IPS-11a (cell line): ENCODE data around the gene ZC3H12A.

Experiments used
- H3K4me3 ChIP-seq: one replicate; pipeline ENCODE4 v1.5.1; 2013; ENCODE audit warnings: low read depth, low read length, control low read depth

Gene ZC3H12A

DNA sequence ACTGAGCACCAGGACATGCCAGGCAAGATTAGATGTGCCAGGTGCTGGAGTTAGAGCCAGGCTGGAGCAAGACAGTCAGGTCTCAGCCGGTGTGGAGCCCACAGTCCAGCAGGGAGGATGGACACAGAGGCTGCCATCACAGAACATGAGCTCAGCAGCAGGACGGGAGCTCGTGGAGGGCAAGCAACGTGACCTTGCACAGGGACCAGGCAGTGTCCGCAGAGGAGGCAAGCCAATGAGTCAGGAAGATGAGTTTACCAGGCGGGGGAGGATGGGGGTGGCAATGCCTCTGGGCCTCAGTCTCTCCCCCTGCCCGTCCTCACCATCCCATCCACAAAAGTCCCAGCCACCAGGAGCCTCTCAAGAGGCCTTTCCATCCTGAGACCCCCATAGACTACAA, 20.7 kb upstream of the ZC3H12A start:
- no peak overlapping the region for H3K4me3 ChIP-seq

DNA sequence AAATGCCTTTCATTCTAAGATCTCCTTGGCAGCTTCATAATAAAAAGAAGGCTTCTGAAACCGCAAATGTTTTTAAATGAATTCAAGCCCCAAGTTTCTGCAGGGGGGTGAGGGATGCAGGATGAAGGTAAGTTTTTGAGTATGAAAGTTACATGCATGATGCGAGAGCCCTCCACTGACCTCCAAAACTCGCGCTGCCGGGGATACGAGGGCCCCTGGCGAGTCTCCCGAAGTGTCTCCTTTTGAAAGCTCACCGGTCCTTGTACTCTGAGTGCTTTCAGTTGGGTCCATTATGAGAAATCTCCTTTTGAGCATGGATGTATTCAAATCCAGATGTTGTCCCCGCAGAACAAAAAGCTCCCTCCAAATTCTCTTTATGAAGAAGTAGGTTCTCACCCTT, 18.9 kb upstream of the ZC3H12A start:
- no peak overlapping the region for H3K4me3 ChIP-seq

DNA sequence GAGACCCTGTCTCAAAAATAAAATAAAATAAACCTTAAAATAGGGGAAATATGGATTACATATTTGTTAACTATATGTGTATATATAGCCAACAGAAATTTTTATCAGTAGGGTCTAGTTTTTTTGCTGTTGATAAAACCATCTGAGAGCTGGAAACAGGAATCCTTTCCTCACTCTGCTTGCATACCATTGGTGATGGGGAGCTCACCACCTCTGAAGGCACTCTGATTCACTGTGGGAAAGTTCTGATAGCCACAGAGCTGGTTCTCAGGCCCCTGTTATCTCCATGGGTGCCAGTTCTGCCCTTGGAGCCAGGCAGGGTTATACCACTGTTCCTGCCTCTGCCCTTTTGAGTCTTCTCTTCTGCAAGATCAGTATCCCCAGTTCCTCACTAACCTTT, 17.8 kb upstream of the ZC3H12A start:
- H3K4me3 ChIP-seq: no peak overlapping the region

DNA sequence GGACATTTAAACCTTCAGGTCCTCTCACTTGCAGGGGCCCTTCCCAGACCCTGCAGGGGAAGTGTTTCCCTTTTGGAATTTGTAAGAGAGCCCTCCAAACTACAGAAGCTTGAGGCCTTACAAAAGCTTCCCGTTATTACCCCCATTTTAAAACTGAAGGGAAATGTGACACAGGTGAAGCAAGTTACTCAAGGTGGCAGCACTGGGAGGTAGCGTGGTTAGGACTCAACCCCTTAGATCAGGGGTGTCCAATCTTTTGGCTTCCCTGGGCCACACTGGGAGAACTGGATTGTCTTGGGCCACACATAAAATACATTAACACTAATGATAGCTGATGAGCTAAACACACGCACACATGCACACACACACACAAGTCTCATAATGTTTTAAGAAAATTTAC, 15.8 kb upstream of the ZC3H12A start:
- H3K4me3 ChIP-seq: no peak overlapping the region

DNA sequence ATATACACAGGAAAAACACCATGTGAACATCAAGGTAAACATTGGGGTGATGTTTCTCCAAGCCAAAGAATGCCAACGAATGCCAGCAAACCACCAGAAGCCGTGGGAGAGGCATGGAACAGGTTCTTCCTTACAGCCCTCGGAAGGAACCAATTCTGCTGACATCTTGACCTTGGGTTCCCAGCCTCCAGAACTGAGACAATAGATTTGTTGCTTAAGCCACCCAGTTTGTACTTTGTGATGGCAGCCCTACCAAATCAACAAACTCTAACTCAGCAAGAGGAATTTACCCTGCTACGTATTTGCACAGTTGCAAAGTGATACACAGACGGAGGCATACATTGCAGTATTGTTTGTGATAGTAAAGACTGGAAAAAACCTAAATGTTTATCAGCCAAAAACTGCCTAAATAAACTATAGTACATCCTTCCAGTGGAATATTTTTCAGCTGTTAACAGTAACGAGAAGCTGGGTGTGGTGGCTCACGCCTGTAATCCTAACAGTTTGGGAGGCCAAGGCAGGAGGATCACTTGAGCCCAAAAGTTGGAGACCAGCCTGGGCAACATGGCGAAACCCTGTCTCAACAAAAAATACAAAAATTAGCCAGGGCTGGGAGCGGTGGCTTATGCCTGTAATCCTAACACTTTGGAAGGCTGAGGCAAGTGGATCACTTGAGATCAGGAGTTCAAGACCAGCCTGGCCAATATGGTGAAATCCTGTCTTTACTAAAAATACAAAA, 12.5 kb upstream of the ZC3H12A start:
- no peak overlapping the region for H3K4me3 ChIP-seq

DNA sequence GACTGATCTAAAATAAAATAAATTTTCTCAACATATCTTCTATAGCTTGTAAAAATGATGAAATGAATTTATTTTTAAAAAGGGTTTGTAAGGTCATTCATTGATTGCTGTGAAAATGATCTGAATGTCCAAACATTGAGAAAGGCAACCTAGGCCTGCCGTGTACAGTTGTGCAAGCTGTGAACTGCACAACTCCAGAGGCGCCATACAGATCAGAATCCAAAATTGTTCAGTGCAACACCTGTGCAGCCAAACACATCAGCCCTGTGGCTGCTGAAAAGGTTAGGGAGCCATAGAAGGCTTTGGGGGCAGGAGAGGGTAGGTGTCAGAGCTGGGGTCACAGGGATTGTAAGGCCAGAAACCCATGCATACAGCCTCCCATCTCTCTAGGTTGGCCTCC, 9.9 kb upstream of the ZC3H12A start:
- H3K4me3 ChIP-seq: no peak overlapping the region

DNA sequence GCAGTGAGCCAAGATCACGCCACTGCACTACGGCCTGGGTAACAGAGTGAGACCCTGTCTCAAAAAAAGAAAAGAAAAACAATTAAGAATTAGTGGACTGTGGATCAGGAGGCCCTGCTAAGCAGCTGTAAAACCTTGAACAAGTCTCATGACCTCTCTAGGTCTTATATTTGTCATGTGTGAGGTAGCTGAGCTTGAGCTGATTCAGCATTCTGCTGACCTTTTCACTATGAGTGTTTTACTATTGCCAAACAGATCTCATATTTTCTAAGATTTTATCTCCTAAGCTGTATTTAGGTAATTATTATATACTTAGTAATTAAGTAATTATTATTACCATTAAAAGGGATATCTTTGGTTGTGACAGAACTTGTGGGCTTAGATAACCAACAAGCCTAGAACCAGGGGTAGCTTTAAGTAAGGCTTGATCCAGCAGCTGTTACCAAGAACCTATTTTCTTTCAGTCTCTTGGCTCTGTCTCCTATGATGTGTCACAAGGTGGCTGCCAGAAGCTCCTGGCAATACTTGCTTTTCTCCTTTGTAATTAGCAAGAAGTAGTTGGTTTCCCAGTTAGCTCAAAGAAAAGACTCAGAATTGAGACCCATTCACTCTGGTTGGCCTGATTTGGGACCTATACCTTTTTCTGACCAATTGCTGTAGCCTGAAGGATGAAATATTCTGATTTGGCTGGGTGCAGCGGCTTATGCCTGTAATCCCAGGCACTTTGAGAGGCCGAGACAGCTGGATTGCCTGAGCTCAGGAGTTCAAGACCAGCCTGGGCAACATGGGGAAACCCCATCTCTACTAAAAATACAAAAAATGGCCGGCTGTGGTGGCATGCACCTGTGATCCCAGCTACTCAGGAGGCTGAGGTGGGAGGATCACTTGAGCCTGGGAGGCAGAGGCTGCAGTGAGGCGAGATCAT, 8.5 kb upstream of the ZC3H12A start:
- no peak overlapping the region for H3K4me3 ChIP-seq

DNA sequence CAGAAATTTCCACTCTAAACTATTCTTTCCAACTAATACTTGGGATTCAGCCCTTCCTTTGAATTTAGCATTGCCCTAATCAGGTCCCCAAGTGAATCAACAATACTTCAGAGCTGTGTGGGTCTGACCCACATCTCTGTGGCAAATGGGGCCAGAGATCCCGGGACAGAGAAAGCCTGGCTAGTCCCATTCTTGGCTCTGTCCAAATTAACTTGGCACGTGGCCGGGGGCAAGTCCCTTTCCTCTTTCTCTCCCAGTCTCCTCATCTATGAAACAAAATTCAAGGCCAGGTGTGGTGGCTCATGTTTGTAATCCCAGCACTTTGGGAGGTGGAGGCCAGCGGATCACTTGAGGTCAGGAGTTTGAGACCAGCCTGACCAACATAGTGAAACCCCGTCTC, 6.3 kb upstream of the ZC3H12A start:
- no peak overlapping the region for H3K4me3 ChIP-seq

DNA sequence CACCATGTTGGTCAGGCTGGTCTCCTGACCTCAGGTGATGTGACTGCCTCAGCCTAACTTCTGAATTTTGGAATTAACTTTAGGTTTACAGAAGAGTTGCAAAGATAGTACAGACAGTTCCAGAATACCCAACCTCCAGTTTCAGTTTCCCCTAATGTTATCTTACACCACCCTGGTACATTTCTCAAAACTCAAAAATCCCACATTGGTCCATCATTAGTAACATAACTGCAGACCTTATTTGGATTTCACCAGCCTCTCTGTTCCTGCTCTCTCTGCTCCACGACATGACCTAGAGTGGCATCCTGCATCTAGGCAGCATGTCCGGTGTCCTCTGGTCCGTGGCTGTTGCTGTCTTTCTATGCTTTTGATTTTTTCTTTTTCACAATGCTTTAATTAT, 5.0 kb upstream of the ZC3H12A start:
- no peak overlapping the region for H3K4me3 ChIP-seq

DNA sequence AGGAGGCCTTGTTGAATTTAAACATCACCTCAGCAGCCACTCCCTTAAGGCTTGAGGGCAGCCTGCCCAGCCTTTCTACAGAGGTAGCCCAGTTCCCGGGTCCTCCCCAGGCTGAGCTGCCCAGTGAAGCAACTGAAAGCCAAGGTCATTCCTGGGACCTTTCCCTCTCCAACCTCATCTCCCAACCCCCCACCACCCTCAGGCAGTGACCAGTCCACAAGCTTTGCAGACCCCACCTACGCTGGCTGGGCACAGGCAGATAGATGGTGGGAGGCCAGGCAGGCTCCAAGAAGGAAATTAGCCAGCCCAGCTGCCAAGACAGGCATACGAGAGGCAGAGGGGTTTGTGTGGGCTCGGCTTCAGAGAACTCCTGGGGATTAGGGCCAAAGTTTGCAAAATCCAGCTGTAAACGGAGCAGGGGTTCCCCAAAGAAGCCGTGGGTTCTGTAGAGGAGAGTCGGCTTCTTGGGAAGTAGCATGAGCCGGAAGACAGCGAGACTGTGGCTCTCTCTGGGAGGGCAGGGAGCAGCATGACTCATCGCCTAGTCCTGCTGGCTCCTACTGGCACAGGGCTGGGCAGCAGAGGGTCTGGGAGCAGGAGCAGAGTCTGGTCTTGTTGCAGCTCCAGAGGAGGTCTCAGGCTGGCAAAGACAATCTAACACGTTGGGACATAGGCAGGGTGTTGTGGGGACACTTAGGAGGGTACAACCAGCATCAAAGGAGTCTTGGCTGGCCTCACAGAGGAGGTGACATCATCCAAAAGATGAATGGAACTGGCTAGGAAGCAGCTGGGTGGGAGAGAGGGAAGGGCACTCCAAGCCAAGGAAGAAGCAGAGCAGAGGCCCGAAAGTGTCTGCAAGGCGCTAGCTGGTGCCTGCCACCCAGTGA, 2.8 kb upstream of the ZC3H12A start:
- no peak overlapping the region for H3K4me3 ChIP-seq

DNA sequence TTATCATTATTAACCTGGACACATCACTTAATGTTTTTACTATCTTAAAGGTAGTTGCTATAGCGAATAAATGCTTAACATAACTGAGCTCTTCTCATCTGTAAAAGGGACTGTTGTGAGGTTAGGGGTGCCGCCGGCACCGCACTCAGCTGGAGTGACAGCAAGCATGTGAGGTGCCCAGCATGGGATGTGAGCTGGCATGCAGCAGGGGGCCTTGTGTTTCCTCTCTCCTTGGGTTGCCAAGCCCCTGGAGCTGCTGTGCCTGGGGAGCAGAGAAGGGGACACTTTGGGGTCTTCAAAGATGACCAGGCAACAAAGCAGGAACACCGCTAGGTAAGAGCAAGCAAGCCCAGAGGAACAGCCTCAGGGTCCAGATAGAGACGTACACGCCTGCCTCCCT, 2.1 kb upstream of the ZC3H12A start:
- H3K4me3 ChIP-seq: no peak overlapping the region

DNA sequence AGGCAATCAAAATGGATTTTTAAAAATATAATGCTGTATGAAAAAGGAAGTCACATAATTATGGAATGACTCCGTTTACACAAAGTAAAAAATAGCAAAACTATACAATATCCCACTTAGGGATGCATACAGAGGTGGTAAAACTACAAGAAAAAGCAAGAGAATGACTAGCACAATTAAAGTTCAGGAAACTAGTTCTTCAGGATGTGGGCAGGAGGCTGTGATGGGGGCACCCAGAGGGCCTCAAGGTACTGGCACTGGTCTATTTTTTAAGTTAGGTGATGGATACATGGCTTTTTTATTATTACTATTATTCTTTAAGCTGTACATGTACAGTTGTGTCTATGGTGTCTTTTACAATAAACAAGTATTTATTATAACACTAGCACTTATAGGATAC, 1.4 kb upstream of the ZC3H12A start:
- H3K4me3 ChIP-seq: no peak overlapping the region

DNA sequence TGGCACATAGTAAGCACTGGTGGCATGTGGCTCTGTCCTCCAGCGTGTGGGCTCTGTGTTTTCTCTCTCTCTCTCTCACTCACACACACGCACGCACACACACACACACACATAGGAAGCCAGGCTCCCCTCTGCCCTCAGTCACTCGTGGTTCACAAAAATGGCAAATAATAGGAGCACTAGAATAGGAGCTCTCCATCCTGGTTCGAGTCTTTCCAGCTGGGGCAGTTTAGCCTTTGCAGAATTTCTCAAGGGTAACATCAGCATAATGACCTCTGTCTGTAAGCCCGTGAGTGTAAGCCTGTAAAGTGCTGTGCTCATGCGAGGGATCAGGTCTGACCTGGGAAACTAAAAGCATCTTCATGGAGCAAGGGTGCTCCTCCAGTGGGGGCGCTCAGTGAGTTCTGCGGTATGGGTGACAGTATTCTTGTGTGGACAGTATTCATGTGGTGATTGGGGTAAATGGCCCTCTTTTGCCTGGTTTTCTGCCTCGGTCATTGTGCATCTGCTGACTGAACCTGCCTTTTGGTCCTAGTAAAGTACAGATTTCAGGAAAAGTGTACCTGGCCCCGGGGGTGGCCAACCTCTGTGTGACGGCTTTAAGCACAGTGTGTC, 842 bp upstream of the ZC3H12A start:
- peak overlapping the region; percentile 70 for H3K4me3 ChIP-seq

DNA sequence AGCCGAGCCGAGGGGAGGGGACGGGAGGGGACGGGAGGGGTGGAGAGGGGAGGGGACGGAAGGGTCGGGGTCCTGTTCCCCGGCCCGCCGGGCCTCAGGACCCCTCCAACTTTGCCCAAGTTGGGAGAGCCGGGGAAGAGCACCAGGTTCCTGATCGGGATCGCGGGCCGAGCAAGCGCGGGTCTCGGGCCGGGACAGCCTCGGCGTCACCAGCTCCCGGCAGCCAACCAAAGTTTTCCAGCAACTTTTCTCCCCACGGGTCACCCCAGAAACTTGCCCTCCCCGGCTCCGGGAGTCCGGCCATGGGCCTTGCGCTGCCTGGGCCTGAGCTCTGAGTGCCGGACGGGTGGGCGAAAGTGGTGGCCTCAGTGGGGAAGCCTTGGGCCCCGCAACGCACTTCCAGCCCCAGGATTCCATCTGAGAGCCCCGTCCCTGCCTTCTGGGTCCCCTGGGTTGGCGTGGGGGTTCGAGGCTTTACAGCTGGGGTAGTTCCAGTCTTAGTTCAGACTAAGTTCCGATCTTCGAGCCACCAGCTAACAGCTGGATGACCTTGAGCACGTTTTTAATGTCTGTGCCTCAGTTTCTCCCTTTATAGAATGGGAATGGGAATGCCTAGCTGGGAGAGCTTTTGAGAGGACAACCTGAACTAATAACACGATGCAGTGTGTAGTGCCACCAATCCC, 458 bp downstream of the ZC3H12A start:
- peak overlapping the region; percentile 60 for H3K4me3 ChIP-seq

DNA sequence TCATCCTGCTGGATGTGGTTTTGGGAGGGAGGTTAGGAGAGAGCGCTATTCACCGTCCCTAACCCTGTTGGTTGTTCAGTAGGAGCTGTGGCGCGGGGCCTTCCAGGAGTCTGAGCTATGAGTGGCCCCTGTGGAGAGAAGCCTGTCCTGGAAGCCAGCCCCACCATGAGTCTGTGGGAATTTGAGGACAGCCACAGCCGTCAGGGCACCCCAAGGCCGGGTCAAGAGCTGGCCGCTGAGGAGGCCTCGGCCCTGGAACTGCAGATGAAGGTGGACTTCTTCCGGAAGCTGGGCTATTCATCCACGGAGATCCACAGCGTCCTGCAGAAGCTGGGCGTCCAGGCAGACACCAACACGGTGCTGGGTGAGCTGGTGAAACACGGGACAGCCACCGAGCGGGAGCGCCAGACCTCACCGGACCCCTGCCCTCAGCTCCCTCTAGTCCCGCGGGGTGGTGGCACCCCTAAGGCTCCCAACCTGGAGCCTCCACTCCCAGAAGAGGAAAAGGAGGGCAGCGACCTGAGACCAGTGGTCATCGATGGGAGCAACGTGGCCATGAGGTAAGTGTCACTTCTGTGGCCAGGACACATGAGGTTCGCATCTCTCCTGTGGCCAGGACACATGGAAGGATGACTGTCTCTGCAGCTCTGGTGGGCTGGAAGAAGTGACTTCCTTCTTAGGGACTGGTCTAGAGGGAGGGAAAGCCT, 1.2 kb downstream of the ZC3H12A start:
- no peak overlapping the region for H3K4me3 ChIP-seq

DNA sequence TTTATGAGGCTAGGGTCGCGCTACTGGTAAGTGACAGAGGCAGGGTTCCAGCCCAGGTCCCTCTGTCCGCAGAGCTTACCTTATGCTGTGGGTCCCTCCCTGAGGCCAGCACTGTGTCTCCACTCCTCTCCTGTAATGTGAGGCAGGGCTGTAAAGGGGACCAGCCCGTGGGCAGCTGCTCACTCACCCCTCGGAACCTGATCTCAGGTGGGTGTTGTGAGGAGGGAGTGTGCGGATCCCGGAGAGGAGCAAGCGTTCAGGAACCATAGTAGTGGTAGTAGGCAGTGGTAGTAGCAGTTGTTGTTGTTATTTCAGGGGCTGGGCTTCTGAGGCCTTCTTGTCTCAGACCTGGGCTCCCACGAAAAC, 1.7 kb downstream of the ZC3H12A start:
- no peak overlapping the region for H3K4me3 ChIP-seq

DNA sequence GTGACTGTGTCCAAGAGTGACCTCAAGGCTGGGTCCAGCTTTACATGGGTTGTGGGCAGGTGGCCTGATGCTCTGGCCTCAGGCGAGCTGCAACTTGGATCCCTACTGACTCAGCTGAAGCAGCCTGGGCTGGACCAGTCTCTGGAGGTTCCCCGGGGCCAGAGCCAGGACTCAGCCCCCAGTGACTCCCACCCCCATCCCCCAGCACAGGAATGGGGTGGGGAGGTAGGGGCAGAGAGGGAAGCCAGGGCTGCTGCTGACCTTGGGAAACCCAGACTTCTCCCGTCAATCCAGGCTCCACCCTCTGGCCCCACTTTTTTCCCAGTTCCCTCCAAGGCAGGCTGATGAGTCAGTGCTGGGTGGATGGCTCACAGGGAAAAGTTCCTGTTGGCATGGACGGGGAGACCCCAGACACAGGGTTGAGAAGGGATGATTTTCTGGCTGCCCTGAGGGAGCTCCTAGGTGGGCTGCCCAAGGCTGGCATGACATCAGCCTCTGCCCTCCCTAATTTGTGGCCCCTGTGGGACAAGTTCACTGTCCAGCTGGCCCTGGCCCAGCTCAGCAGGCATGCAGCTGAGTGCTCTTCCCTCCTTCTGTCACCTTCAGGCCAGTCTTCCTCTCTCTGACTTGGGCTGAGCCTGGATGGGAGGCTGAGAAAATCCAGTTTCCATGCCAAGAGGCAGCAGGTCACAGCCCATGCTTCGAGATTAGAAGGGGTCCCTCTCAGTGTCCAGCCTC, 2.2 kb downstream of the ZC3H12A start:
- no peak overlapping the region for H3K4me3 ChIP-seq

DNA sequence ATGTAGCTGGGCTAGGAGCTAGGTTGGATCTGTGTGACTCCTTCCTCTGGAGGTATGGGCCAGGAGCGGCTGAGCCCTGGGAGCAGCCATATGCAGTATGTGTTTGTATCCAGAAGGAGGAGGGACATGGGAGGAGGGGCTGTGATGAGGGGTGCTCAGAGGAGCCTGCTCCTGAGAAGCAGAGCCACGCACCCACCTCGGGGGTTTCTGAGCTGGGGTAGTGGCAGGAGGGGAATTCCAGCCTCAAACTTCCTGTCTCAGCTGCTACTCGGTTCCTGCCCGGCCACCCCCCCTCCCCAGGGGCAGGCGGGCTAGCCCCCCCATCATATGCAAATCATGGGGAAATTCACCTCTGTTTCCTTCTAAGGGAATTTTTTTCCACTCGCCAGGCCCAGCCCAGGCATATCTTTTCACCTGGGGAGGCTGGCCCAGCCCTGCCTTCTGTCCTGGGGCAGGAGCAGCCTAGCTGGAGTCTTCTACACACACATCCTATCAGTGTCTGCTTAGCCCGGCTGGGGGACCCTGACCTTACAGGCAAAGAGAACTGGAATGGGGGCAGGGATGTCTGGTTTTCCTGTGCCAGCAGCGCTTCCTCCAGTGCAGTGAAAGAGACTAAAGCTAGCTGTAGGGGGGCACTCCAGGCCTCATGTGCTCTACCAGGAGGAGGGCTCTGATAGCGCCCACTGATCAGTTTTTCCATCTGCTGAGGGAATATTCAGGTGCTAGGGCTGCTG, 3.0 kb downstream of the ZC3H12A start:
- H3K4me3 ChIP-seq: no peak overlapping the region
